Osteoblast (primary cell): ENCODE results near the gene ADAMTS2. TPM values are rescaled to one million over a fixed set of nuclear protein-coding genes. Genes with fewer than 3 reads are reported as not detected.

ENCODE experiments used
- DNase-seq: peaks from one replicate; pipeline ENCODE4 v3.0.0; 2011; ENCODE audit warnings: low spot score, mixed read lengths; ENCODE audit not compliant: insufficient read length; ENCODE audit errors: missing footprints
- H2AFZ ChIP-seq: 2 replicates; pipeline ENCODE4 v1.6.0; 2011; ENCODE audit warnings: mild to moderate bottlenecking, low read length
- H3K27ac ChIP-seq: 2 replicates; pipeline ENCODE4 v1.5.1; 2011; ENCODE audit warnings: mild to moderate bottlenecking, low read depth, low read length, moderate library complexity
- H3K27me3 ChIP-seq: 2 replicates; pipeline ENCODE4 v1.6.0; 2012; ENCODE audit warnings: mild to moderate bottlenecking, control low read depth, inconsistent platforms, low read length, moderate library complexity; ENCODE audit not compliant: insufficient read depth
- H3K36me3 ChIP-seq: 2 replicates; pipeline ENCODE4 v1.5.1; 2011; ENCODE audit warnings: mild to moderate bottlenecking, low read length, control low read depth, moderate library complexity; ENCODE audit not compliant: insufficient read depth
- H3K4me1 ChIP-seq: 2 replicates; pipeline ENCODE4 v1.5.1; 2011; ENCODE audit warnings: mild to moderate bottlenecking, low read length, control low read depth, moderate library complexity; ENCODE audit not compliant: insufficient read depth
- H3K4me2 ChIP-seq: 2 replicates; pipeline ENCODE4 v1.6.0; 2011; ENCODE audit warnings: mild to moderate bottlenecking, low read length; ENCODE audit not compliant: insufficient read depth
- H3K4me3 ChIP-seq: fragments of 200-600 bp; sonication (generic); 3 replicates; pipeline ENCODE4 v1.5.1; 2012; ENCODE audit warnings: mild to moderate bottlenecking, low read length, inconsistent platforms; ENCODE audit not compliant: insufficient read depth
- H3K79me2 ChIP-seq: 2 replicates; pipeline ENCODE4 v1.6.0; 2012; ENCODE audit warnings: mild to moderate bottlenecking, low read length, control low read depth, inconsistent platforms; ENCODE audit not compliant: insufficient read depth
- H3K9me3 ChIP-seq: 2 replicates; pipeline ENCODE4 v1.5.1; 2011; ENCODE audit warnings: low read depth, low read length, control low read depth
- H4K20me1 ChIP-seq: 2 replicates; pipeline ENCODE4 v1.6.0; 2012; ENCODE audit warnings: mild to moderate bottlenecking, low read length, control low read depth; ENCODE audit not compliant: insufficient read depth
- CTCF ChIP-seq: IDR thresholded peaks from 2 replicates; pipeline ENCODE4 v1.5.1; 2011; ENCODE audit warnings: mild to moderate bottlenecking, low read depth, low read length, moderate library complexity; ENCODE audit errors: extremely low read depth
- total RNA-seq: library from RNA; depleted of rRNA; stranded (reverse); fragments of >200 nt; gene quantifications from 2 replicates; pipeline ENCODE4 v1.2.3, GENCODE V29; 2012

Gene ADAMTS2
- total RNA-seq, 1 donor: 144 TPM

- H3K4me2 ChIP-seq: no peak overlapping the region
- no peak for TF ChIP-seq CTCF
- no peaks in the 10 kb centered on the region for H3K27me3 ChIP-seq
- H4K20me1 ChIP-seq: no peaks in the 10 kb centered on the region
- H3K4me3 ChIP-seq: no peak overlapping the region
- H3K27ac ChIP-seq: no peak overlapping the region
- no peaks in the 10 kb centered on the region for H3K9me3 ChIP-seq
- DNase-seq: no peak
- peaks cover 17% of the 10 kb centered on the region for H3K36me3 ChIP-seq
- H3K79me2 ChIP-seq: no peaks in the 10 kb centered on the region
- H2AFZ ChIP-seq: no peak overlapping the region
- H3K4me1 ChIP-seq: peaks cover 12% of the 10 kb centered on the region
Observed at GRCh38 chr5:179138568-179138925, 206.7 kb downstream of the ADAMTS2 start.

- H3K4me2 ChIP-seq: no peak overlapping the region
- no peak for TF ChIP-seq CTCF
- H3K4me3 ChIP-seq: no peak overlapping the region
- DNase-seq: no peak
- H3K27ac ChIP-seq: no peak overlapping the region
- H3K4me1 ChIP-seq: peaks cover 6% of the 10 kb centered on the region
- H3K27me3 ChIP-seq: no peaks in the 10 kb centered on the region
- no peaks in the 10 kb centered on the region for H4K20me1 ChIP-seq
- H3K36me3 ChIP-seq: peaks cover 17% of the 10 kb centered on the region
- no peaks in the 10 kb centered on the region for H3K79me2 ChIP-seq
- H3K9me3 ChIP-seq: no peaks in the 10 kb centered on the region
- H2AFZ ChIP-seq: no peak overlapping the region
Observed at GRCh38 chr5:179137643-179138567, 207.4 kb downstream of the ADAMTS2 start.

- H3K79me2 ChIP-seq: no peaks in the 10 kb centered on the region
- H3K4me2 ChIP-seq: no peak overlapping the region
- peaks cover under 1% of the 10 kb centered on the region for H4K20me1 ChIP-seq
- DNase-seq: no peak
- H3K9me3 ChIP-seq: no peaks in the 10 kb centered on the region
- no peak overlapping the region for H2AFZ ChIP-seq
- no peaks in the 10 kb centered on the region for H3K4me1 ChIP-seq
- TF ChIP-seq CTCF: no peak
- H3K27ac ChIP-seq: no peak overlapping the region
- H3K27me3 ChIP-seq: no peaks in the 10 kb centered on the region
- H3K36me3 ChIP-seq: peaks cover 17% of the 10 kb centered on the region
- H3K4me3 ChIP-seq: no peak overlapping the region
Observed at GRCh38 chr5:179137016-179137642, 208.1 kb downstream of the ADAMTS2 start.
